Activated CD4-positive, alpha-beta T cell treated with anti-CD3 and anti-CD28 coated beads for 4 hours (primary cell): Measurements from ENCODE around the gene FGGY.
"Not testable (repeated sequence)": the region's sequence is repeated elsewhere in the genome, so short reads cannot be mapped to it uniquely, and the experiment has no call there.

Experiments used
- DNase-seq, 2 donors: peaks; one replicate each; pipeline ENCODE4 v3.0.0-alpha.2; 2020

Gene FGGY

DNA sequence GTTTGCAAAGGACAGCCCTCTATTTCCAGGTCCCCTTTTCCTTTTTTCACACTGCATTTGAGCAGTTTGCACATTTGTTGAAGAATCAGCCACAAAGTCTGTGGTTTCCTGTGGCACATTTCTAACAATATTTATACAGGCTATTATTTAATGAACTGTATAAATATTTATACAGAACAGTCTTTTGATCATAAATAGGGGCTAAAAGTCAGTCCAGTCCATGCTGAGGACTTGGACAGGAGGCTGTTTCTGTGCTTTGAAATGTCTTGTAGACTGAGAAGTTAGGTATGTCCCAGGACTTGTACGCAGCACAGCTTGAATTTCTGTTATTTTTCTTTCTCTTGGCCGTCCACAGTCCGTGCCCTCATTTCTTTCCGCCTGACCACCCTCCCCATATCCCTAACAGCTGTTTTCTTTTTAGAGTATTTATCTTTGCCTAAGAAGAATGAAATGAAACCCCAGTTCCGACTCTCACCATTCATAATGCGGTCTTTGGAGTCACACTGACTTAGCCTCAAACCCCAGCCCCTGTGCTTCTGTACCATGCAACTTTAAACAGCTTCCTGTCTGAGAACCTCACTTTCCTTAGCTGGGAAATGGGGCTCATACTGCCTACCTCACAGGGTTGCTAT, 19.7 kb downstream of the FGGY start:
- no peak for DNase-seq

DNA sequence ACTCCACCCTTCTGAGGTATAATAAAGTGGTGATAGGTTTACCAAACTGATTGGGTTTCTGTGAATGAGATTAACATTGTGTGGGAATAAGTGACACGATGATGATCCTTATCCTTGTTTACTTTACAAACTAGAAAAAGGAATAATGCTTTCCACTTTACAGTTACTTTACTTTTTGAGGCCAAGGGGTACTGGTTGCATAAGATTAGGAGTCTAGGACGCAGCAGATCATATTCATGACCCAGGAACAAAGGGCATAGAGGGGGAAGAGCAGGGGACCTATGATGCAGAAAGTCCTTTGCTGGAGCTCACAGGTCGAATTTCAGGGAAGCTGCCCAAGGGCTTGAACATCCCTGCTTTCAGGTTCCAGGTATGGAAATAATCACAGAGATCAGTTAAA, 20.4 kb downstream of the FGGY start:
- DNase-seq, result no peak

DNA sequence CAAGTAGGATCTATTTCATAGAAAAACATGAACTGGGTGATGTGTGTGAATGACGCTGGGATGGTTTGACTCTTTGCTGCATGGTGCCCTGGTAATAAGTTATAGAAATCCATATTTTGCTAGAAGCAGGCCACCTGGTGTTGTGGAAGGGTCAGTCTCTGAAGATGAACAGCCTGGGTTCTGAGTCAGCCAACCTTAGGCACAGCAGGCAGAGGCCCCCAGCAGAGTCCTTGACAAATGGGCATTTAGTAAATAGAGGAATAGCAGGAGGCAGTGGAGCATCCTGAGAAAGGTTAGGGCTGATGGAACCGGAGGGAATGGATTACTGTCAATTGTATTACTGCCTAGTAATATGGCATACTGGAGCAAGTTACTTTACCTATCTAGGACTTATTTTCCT, 20.9 kb downstream of the FGGY start:
- no peak for DNase-seq

DNA sequence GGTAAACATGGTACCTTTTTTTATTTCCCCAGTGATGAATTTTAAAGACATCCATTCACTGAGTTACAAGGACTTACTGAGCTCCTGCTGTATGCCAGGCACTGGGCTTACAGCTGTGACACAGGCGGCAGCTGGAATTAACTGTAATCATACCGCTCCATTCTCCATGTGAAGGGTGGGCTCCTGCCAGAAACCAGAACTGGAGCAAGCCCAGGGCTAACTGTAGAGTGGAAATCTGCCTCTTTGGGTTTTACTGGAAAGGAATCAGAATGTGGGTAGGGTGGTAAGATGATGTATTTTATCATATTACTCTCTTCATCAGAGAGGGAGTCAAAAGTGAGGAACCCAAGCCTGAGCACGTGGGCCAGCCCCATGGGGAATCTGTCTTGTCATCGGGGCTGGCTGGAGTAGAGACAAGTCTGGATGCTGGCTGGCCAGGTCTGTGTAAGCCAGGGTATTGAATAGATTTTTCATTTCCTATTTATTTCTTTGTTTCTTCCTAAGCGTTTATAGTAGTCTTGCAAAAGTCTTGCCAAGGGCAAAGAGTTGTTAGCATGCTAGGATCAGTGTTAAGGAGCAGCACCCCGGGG, 21.5 kb downstream of the FGGY start:
- DNase-seq, result no peak

DNA sequence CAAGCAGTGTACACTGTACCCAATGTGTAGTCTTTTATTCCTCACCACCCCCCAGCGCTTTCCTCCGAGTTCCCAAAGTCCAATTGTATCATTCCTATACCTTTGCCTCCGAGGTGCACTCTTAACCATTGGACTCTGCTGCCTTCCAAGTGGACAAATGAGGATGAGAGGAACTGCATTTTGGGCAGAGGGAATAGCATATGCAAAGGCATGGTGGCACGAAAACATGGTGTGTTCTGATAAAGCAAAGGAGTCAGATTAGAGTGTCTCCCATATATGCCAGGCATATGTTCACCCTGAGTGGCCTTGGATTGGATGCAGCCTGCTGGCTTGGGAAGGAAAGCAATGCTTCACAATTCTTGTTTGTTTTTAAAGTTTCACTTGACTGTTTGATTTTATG, 25.5 kb downstream of the FGGY start:
- no peak for DNase-seq

DNA sequence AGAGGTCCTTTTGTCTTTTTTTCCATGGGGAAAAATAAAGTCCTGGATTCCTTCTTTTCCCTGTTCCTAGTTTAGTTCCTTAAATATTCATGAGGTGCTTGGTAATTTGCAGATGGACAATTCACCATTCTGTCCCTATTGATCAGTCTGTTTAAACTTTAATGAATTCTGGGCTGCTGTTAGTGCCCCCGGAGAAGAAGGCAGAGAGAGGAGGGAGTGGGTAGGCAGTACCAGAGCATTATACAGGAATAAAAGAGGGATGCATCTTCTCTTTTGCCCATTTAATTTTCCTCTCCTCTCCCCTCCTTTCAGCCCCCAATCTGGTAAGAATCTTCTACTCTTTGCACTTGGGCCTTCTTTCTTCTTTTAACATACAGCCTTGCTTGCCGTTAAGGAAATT, 25.9 kb downstream of the FGGY start:
- DNase-seq, result no peak

DNA sequence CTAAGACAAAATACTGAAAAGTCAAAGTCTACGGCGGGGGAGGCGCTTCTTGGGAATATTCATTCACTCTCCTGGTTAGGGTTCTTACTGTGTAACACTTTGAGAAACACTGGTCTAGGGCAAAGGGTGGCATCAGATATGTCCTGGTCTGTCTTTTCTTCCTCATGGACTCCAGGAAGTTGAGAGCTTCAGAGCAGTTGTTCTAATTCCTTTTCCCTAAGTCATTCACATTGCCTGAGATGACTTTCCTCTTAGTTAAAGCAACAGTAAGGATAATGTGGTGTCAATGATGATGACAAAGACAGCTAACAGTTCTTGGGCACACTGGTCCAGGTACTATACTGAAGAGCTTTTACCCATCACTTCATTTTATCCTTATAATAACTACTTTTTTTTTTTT, 27.0 kb downstream of the FGGY start:
- DNase-seq, result no peak

DNA sequence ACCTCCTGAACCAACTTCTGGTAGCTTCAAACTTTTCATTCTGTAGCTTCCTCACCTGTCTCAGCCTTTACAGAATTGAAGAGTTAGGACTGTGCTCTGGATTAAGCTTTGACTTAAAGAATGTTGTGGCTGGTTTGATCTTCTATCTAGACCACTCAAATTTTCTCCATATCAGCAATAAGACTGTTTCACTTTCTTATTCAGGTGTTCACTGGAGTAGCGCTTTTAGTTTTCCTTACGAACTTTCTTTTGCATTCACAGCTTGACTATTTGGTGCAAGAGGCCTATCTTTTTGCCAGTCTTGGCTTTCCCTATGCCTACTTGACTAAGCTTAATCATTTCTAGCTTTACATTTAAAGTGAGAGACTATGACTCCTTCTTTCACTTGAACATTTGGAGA, 31.5 kb downstream of the FGGY start:
- DNase-seq, result no peak

DNA sequence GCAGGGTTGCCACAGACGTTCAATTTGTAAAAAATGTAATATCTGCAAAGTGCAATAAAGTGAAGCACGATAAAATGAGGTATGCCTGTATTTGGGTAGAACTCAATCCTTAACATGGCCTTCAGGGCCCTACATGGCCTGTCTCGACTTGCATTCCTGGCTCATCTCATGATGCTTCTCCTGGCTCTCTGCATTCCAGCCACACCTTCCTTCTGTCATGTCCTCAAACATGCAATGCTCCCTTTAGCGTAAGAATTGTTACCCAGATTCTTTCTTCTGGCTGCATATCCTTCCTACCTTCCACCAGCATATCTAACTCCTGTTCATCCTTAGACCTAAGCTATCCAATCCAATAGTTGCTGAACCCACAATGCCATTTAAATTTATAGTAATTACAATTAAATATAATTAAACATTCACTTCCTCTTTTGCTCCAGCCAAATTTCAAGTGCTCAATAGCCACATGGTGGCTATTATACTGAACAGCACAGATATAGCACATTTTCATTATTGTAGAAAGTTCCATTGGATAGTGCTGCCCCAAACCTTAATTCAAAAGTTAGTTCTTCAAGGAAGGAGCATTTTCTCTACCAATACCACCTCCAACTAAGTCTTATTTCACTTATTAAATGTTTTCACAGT, 32.6 kb downstream of the FGGY start:
- no peak for DNase-seq

DNA sequence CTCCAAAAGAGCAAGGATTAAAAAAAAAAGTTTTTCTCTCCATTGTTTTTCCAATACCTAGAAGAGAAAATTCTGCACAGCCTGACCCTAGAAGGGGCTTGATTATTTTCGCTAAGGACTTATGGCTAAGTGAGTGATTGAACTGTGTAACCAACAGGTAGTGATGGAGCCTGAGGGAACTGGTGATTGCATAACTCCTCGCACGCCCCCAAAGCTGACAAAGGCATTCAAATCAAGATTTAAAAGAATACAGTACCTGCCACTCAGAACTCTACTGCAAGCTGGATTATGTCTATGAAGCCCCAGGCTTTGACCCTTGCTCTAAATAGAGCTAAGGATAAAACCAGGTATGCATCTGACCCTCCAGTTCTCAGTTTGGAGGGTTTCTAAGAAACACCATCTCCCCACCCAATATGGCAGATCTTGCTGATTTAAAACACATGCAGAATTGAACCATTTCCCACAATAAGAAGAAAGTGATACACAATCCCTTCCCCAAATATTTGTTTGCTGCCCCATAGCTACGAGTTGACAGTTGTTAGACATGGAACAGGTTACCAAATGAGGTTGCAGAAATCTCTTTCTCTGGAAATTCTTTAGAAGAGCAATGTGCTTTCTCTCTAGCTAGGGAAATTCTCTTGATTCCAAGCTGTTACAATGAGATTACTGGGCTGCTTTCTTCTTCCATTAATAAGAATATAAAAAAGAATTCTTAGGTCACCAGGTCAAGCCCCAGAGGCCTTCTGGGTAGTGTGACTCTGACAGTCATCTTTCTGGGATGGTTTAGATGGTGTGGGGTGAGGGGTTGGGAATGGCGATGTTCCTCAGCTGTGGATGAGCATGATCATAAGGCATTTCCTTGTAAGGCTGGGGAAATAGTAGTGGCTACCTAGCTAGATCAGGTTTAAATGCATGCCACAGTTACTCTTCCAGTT, 35.1 kb downstream of the FGGY start:
- DNase-seq, result no peak

DNA sequence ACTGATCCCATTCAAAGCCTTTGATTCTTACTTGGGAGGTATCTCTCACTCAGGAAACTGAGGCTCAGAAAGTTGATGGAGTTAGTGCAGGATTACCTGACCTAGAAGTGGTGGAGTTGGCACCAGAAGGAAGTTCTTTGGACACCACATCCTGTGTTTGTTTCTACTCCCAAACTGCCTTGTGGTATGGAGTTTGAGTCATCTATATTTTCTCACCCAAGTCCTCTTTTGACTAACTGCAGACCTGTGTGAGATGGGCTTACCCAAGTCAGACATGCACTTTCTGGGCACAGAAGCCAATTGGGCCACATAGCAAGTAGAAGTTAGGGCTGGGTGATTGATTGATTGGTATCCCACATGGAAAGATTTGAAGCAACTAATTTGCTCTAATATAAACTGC, 36.1 kb downstream of the FGGY start:
- no peak for DNase-seq

DNA sequence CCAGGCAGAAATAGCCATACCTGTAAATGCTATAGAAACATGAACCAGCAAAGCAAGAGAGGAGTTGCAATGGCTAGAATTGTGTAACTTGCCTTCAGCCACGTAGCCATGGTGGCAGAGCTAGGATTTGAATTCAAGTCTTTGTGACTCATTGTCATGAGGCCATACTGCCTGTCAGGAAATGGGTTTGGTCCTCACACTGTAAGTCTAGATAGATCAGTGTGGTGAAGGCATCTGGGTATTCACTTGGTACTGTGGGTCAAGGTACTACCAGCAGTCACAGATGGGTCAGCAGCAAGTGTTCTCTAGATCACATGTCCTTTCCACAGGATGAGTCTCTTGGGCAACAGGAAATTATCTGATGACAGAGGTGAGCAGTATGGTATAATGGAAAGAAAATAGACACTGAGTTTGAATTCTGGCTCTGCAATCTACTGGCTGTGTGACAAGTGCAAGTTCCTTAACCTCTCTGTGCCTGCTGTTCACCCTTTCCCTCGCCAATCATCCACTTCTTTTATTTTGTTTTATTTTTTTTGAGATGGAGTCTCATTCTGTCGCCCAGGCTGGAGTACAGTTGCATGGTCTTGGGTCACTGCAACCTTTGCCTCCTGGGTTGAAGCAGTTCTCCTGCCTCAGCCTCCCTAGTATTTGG, 36.9 kb downstream of the FGGY start:
- DNase-seq, result no peak

DNA sequence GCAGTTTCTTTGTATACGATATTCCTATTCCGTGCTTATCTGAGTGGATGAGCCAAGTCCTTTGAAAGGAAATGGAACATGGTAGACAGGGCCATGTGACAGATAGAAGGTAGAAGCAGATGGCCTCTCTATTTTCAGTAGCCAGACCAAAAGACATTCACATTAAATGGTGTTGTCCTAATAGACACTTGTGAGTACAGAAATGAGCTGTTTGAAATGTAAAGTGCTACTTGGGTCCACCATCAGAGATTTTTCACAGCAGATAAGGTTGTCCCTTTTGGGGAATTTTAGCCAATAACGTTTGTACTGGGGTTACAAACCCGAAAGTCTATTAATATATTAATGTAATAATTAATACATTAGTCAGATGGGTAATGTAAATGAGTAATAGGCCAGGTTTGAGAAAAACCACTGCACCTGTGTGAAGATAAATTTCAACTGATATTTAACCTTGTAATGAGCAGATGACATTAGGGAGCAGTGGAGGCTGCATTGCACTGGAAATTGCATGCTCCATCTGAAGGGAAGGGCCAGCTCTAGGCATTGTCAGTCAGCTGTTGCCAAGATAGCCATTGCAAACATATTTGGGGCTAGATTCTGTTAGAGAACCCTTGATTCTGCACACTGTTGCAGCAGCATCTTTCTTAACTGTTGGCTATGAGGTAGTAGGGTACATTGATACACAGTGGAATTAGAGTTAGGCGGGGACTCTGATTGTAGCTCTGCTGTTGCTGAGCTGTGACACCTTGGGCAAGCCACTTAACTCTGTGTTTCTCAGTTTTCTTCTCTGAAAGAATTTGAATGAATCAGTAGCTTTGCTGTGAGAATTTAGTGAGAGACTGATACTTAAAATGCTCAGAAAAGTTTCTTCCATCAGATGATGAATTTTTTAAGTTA, 43.8 kb downstream of the FGGY start:
- DNase-seq, result no peak

DNA sequence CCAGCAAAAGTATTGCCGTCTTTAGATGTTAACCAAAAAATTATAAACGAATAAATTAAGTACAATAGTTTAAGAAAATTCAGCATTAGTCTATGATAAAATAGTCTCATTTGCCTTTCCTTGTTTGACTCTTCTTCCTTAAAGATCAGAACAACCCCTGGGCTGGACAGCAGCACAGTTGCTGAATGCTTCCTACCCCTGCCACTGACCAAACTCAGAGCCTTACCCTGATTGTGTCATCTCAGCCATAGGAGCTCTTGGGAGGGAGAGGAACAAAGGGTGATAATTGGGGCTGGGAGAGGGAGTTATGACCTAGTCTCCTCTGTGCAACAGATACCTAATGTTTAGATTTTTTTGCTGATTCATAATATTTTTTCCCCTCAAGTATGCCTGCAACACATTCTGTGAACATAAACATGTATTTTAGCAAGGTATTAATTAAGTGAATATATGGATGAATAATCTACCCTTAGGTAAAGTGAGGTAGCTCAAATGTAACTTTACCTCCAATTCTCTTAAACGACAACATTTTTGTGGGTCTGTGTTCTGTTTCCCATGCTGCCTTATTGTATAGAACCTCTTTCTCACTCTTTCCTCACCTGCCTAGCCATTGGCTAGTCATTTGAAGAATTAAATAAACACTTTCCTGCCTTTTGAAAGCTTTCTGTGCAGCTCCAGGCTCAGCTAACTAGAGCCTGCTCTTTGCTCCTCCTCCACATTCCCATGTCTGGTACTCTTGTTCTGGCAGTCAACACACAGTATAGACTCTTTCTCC, 46.1 kb downstream of the FGGY start:
- no peak for DNase-seq

DNA sequence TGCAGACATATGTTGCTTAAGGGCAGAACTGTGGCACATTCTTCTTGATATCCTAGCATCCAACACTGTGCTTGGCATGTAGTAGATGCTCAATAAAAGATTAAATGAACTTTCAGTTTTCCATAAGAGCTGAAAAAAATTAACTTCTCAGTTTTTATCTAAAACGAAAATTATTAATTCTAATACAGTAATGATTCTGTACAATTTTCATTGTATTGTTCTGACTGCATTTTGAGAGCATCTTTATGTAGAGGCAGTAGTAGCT, 46.6 kb downstream of the FGGY start:
- DNase-seq, result no peak

DNA sequence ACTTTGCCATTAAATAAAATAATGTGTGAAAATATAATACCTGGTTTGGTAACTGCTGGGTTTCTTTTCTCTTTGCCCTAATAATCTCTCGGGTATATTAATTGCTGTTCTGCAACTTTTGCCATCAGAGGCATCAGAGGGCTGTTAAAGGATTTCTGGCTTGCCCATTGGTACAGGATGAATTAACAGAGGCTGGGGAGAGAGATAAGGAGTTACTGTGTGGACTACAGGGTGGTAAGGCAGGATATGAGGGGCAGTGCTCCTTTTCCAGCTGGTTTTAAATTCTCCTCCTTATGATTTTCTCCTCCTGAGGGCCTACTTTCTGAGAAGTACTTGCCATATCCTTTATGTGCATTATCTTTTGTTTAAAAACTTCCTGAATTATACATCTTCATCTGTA, 48.3 kb downstream of the FGGY start:
- no peak for DNase-seq

DNA sequence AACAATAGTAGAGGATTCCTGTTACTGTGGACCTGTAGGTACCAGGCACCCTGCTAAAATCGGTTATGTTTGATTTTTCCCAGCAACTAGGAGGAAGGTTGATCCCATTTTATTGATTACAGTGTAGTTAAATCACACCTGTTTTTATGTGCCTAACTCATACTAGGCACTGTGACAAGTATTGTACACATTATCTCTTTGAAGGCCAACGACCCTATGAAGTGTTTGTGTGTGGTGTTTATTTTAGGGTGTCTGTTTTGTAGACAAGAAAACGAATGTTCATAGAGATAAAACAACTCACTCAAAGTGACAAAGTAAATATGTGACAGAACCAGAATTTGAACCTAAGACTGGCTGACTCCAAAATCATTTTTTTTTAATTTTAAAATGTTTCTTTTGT, 49.5 kb downstream of the FGGY start:
- DNase-seq, result no peak

DNA sequence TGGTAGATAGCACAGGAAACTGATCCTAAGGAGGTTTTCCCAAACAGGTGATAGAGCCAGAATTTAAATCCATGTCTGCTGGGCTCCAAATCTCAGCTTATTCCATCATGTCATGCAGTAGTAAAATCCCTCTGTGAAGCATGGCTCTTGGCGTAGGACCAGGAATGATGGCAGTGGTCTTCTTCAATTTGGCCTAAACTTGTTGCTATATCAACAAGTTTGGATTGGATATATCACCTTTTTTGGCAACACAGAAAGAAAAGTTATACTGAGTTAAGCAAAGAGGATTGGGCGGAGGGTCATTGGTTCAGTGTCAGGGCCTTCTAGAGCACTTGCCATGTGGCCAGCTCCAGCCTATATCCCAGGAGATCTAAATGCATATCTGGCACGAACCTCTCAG, 52.2 kb downstream of the FGGY start:
- DNase-seq, result no peak

DNA sequence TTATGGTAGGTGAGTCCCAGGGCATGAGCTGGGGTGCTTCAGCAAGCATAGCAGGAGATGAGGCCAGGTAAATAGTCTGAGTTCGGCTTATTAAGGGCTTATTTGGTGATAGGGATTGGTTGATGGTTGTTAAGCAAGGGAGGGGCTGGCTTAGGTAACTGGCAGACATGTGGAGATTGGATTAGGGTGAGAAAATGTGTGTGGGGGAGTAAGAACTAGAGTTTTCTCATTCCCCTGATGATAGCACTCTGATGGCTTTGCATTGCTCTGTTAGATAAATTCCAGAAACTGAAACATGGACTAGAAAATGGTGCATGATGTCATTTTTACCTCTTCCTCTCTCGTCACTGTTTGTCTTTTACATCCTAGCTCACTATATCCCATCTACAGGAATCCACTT, 53.6 kb downstream of the FGGY start:
- DNase-seq, result no peak

DNA sequence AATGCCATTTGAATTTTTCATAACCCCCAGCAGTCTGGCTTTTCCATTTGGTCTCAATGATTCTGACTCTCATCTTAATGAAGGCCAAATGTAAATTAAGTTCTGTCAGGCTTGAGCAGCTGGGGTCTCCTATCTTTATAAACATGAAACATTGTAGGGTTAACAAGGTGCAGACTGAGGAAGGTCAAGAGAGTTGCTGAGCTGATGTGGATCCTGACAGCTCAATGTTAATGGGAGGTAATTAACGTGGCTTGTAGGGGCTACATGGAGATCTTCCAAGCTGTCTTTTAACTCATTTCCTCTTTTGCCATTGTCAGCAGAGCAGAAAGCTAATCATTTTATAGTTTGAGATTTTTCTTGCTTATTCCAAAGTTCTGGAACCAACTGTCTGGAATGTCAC, 55.2 kb downstream of the FGGY start:
- DNase-seq, result no peak

DNA sequence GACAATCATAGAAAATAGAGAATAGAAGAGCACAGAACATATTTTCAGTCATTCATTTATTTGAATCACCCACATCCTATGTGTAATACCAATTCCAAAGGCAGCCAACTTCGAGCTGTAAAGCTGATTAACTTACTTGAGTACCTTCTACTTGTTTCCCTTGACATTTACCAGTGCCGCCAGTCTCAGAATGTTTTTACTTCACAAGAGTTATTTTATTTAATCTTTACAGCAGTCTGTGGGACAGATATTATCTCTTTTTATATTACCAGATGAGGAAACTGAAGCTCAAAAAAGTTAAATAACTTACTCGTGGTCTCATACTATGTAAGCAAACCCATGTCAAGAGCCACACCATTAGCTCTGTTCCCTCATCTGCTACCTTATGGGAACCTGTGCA, 56.6 kb downstream of the FGGY start:
- no peak for DNase-seq

DNA sequence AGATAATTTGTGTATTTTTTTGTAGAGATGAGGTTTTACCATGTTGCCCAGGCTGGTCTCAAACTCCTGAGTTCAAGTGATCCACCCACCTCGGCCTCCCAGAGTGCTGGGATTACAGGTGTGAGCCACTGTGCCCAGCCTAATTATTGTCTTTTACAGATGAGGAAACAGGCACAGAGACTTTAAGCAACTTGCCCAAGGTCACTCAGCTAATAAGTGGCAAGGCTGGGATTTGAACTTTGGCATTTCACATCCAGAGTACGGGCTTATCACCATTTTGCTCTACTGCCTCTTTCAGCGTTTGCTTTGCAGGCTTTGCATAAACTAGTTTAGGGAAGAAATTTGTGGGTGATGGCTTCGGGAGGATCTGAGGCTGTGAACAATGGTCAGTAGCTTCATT, 57.3 kb downstream of the FGGY start:
- not testable (repeated sequence) for DNase-seq
